Stimulated activated CD8-positive, alpha-beta memory T cell treated with anti-CD3 and anti-CD28 coated beads, Interleukin-15, amount 100 ng/mL, for 4 hours (primary cell): Measurements from ENCODE around the gene UTP20.

ENCODE experiments used
- DNase-seq, 2 donors: peaks; one replicate each; pipeline ENCODE4 v3.0.0-alpha.2; 2020; ENCODE audit warnings: low read depth in 2 of 2

The UTP20 gene

DNA sequence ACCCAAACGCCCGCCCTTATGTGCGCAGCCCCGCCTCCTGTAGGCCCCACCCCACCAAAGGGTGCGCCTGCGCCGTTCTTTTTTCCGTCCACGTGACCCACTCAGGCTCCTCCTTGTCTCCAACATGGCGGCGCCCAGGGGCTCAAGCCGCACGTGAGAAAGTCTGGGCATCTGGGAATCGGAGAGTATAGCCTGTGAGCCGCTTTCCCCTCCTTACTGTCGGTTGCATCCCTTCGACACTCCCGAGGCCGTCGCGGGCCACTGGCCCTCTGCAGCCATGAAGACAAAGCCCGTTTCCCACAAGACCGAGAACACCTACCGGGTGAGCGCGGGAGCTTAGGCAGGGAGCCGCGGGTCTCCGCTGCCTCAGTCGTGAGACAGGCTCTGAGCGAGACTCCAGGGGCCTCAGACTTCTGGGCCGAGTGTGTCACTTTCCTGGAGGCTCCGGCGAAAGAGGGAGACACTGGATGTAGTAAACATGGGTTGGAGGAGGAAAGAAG lies at the start of gene UTP20:
UTP20 (plus strand) TSS at position 100 of the 500 bp plus-strand sequence; CDS start at position 278, 178 bp downstream.
- DNase-seq: peak; percentile 85 to 91

DNA sequence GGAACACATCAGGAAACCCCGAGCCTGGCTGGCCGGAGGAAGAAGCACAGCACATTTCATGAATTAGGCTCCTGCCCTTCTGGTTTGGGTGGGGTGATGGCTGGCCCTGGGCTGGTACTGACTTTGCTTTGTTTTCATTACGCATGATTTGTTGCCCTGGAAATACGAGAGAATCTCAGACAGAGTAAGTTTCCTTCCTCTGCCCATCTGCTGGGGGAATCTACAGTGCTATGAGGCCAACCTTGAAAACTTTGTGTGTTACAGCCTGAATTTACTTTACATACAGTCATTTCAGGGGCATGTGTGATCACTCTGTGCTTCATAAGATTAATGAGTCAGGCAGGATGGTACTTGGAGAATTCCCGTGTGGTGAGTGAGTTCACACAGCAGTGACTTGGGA lies 49.4 kb upstream of the UTP20 start:
- DNase-seq: no peak

DNA sequence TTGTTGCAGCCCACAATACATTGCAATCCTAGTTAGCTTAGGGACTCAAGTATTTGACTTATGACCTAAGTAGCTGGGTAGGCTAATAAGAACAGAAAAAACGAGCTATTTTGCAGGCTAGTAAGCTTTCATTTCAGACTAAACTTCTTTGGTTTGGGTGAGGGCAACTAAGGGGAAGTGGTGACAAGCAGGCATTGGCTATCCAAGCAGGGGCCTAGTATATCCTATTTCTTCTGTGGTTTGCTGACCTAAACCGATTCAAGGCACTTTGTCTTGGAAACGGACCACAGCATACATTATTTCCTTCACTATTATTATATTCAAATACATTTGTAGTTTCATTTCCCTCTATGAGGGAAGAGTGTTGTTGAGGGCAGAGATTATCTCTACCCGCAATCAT lies 48.3 kb upstream of the UTP20 start:
- no peak for DNase-seq

DNA sequence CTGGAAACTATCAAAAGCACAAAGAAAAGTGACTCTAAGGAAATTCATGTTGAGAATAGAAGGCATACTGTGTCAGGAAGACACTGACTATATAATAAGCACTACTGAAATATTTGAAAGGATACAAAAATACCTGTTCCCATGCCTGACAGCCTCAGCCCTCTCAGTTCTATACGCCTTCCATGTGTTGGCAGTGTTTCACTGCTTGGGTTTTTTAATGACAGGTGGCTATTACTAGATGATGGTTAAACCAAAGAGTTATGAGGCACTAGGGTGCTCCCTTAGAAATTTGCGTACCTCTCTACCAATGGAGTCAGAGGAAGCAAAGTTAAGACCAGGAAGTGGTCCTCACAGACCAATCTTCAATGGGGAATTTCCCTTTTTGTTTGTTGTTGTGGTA lies 44.2 kb upstream of the UTP20 start:
- no peak for DNase-seq

DNA sequence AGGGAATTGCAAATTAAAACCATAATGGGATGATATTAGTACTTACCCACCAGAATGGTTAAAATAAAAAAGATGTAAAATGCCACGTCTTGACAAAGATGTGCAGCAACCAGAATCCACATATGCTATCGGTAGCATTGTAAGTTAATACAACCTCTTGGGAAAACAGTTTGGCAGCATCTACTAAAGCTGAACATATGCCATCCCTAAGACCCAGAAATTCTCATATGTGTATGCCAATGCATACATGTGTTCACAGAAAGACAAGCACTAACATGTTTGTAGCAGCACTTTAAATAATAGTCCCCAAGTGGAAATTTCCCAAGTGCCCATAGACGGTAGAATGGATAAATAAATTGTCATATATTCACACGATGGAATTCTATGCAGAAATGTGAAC lies 41.6 kb upstream of the UTP20 start:
- no peak for DNase-seq

DNA sequence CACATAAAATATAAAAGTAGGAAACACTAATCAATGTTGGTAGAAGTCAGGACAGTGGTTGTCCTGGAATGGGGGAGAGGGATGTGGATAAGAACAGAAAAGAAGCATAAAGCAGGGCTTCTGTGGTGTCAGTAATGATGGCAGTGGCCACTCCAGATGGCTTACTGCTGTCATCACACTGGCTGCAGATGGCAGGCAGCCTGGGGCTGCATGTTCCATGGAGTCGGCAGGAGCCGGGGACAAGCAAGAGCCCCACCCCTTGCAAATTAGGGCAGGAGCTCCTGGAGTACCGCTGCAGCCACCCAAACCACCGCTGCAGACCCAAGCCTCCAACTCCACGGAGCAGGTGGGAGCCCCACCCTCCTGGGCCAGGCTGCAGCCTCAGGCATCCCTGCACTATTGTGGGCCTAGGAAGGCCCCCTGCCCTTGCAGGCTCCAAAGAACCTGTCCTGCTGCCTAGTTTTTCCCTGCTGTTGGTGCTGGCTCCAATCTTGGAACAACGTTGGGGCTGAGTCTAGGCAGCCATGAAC lies 41.0 kb upstream of the UTP20 start:
- DNase-seq: no peak

DNA sequence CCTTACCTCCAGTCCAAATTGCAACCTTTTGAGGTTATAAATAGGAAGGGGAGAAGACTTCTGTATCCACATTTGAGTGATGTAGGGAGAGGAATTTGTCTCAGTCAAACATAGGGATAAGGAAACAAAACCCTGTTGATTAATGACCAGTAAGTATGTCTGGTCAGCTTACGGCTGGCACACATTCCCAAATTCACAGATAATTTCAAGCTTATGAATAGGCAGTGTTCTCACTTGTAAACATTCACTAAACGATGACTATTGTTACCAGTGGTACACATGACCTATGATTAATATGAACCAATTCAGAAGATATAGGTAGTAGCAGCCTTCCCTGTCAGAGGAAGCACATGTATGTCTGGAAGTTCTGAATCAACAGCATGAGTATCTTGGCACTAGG lies 36.8 kb upstream of the UTP20 start:
- no peak for DNase-seq

DNA sequence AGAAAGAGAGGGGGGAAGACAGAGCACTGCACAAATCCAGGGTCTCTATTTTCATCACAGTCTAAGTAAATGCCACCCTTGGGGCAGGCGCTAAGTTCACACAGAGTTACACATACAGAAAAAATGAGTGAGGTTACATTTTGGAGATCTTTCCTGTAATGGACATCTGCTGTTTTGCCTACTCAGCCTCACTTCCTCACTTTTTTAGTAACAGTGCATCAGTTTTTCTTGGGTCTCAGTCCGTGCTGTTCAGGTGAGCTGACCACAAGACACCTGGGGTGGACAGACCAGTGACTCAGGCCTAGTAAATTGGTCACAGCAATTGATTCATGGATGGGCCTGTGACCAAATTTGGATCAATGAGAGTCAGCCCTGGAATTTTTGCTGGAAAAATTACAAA lies 36.3 kb upstream of the UTP20 start:
- no peak for DNase-seq

DNA sequence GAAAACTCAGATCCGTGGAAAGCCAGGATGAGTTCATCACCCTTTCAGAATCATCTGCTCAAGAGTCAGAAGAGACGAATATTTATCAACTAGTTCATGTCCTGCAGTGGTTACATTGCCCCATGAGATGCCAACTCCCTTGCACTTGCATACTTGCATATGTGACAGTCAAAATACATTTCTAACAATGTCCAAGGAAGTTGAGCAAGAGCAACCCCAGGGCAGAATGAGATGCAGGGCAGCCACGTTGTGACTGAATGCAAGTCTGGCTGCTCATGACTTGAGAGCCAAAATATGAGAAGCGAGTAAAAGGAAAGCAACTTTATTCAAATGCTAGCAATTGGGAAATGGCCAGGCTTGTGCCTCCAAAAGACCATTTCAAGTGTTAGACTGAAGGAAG lies 23.6 kb upstream of the UTP20 start:
- no peak for DNase-seq

DNA sequence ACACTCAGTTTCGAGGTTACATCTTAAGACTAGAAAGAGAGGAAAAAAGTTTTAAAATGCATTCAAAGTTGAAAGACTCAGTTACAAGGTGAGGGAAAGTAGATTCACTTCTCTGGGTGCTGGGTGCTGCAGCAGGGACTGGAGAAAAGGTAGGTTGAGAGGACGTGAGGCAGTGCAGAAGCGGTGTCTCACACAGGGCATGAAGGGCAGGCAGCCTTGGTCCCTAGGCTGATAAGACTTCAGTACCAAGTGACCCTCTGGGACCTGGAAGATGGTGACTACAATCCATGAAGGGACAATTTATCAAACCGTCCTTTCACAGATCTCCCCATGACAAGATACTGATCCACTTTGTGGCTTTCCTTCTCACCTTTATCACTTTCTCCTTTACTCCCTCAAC lies 22.5 kb upstream of the UTP20 start:
- no peak for DNase-seq

DNA sequence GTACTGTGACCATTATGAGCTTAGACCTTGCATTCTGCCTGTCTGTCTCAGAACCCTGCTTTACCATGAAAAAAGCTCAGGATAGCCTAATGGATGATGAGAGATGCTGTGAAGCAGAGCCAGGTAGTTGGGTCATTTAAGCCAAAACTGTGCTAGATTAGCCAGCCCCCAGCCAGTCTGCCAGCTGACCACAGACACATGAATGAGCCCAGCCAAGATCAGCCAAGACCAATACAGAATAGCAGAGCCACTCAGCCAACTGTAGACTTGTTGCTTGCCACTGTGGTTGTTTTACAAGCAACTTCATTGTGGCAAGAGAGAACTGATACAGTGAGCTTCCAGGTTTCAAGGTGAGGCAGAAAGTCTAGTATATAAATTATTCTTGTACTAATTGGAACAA lies 12.8 kb upstream of the UTP20 start:
- no peak for DNase-seq

DNA sequence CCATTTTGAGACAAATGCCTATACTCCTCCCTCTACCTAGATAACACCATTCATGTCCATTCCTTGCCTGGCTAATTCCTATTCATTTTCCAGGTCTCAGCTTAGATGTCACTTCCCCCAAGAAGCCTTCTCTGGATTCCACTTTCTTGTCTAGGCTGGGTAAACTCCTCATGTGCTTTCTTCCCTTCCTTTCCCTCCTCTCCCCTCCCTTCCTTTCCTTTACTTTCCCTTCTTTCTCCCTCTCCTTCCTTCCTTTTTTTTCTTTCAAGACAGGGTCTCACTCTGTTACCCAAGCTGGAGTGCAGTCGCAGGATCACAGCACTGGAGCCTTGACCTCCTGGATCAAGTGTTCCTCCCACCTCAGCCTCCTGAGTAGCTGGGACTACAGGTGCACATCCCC lies 3.5 kb upstream of the UTP20 start:
- no peak for DNase-seq

DNA sequence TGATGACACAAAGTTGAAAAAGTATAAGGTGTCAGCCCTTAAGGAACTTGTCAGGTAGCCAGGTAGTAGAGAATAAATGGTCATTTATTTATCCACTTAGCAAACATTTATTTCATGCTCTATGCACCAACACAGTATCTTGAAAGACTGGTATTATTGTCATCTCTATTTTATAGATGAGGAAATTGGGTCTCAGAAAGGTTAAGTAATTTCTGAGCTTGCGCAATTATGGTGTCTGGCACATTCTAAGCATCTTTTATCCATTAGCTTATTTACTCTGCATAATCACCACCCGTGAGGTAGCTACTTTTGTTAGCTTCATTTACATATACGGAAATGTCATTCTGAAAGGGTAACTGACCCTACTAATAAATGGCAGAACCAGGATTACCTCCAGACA lies 2.5 kb upstream of the UTP20 start:
- no peak for DNase-seq

DNA sequence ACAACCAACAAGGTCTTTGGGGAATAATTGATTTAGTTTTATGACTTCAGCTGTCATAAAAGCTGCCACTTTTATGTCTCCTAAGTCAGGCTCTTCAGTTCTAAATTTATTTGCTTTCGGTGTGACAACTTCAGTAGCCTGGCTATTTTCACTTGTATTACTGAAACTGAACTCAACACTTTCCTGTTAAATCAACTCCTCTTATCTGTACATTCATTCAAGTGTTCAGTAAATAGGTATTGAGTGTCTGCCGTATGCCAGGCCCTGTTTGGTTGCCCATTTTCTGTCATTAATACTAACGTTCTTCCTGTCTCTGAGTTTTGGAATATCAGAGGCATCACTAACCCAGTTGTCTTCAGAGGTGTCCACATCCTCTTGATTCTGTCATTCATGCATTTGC lies 7.5 kb downstream of the UTP20 start:
- no peak for DNase-seq

DNA sequence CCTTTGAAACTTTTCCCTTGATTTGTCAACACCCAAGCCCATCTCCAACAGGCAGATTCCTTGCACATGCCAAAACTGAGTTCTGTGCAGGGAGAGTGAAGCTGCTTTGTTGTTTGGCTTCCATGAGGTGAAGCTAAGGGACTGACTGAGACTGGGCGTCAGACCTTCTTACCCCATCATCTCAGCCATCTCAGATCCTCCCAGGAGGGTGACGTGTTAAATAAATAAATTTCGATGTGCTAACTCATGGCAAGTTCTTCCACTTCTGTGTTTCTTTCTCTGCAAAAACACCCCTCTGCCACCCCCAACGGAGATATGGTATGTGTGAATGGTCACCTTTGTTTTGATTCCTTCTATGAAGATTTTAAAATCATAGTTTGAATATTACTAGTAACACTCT lies 17.8 kb downstream of the UTP20 start:
- no peak for DNase-seq

DNA sequence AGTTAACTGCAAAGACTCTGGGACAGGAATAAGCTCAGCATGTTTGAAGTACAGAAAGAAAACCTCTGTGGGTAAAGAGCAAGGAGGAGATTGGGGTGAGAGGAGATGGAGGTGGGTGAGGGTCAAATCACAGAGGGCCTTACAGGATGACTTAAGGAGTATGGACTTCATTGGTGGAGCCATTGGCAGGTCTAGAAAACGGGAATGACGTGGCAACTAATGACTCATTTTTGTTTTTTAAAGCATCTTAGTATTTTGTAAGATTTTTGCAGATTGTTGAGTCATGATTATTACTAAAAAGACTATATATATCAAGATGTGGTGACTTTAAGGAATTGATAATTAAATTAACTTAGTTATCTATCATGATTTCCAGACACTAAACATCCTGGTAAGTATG lies 18.5 kb downstream of the UTP20 start:
- DNase-seq: no peak

DNA sequence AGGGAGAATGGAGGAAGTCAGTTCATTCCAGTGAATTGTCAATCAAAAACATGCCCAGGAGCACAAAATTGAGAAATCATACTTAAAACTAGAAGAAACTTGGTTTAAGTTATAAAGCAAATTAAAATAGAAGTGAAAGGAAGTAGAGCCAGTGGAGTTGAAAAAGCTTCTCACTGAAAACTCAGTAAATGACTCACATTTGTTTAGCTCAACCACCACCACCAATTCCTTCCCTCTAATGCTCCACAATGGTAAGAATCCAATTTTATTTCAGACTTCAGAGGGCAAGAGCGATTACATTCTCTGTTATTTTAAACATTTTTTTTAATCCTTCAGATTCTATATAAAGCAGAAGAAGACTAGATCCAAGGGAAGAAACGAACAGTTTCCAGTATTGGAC lies 19.4 kb downstream of the UTP20 start:
- DNase-seq: no peak

DNA sequence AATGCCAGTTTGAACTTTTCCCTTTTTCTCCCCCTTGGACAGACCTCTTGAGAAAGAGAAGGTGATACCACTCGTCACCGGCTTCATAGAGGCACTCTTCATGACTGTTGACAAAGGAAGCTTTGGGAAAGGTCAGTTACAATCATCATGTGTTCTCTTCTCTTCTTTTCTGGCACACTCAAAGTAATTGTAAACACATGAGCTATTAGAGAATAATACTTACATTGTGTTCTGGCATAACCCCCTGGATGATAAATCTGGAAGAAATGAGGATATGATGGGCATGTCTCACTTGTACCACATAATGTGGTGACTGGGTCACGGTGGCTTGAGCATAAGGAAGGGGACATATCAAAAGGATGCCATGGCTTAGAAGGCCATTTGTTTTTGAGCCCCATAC lies 20.0 kb downstream of the UTP20 start:
- DNase-seq: no peak

DNA sequence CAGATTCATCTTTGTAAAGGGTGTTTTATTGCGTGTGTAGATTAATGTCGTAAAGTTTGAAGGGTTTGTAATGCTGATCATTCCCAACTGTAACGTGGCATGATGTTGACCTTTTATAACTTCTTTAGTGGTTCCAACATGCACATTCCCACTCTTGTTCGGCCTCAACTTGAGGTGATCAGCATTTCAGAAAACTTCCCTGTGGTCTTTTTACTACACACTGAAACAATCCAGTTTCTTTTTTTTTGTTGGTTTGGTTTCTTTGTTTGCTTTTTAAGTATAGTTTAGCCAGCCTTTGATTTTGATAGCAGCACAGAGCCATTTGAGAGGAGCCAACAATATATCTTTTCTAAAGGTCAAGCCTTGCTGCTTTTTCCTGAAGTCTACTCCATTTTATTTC lies 22.8 kb downstream of the UTP20 start:
- no peak for DNase-seq

DNA sequence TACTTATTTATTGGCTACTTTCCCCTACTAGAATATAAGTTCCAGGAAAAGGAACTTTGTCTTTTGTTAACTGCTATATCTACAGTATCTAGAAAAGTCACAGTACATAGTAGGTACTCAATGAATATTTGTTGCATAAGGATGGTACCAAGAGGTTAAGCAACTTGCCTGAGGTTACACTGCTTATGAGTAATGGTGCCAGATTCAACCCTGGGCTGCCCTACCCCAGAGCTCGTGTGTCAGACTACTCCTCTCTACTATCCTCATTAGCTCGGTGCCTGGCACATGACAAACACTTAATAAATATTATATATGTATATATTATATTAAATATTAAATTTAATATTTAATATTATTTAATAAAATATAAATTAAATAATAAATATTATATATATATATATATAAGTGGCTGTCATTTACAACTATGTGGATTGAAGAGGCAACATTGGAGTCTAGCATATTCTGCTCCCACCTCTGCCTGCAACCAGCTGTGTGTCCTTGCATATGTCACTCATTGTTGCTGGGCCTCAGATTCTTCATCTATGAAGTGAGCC lies 25.4 kb downstream of the UTP20 start:
- DNase-seq: no peak

DNA sequence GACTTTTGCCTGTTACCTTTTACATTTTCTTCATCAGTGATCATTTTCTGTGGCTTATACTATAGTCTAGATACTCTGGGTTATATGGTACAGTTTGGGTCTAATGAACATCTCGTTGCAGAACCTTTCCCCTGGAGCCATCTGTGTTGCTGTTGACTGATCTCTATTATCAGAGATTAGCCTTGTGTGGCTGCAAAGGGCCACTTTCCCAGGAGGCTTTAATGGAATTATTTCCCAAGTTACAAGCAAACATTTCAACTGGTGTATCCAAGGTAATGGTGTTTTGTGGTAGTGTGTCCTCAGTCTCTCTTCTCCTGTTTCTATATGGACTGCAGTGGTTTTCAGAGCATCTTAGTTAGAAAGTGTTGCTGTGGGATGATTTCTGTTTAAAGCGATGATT lies 25.9 kb downstream of the UTP20 start:
- DNase-seq: no peak

DNA sequence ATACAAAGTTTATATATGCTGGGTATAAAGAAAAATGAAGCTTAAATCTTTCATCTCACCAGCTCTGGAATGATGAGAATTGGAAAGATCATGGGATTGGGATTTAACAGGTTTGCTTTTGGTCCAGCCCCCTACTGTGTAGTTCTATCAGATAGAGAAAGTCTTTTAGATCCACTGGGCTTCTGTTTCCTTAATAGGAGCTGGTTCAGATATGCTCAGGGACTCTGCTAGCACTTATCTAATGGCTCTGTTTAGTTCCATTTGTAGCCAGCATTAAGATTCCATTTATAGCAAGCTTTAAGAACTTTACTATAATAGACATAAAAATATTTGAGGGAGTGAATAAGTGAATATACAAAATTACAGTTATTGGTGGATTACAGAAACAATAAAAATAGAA lies 42.6 kb downstream of the UTP20 start:
- no peak for DNase-seq

DNA sequence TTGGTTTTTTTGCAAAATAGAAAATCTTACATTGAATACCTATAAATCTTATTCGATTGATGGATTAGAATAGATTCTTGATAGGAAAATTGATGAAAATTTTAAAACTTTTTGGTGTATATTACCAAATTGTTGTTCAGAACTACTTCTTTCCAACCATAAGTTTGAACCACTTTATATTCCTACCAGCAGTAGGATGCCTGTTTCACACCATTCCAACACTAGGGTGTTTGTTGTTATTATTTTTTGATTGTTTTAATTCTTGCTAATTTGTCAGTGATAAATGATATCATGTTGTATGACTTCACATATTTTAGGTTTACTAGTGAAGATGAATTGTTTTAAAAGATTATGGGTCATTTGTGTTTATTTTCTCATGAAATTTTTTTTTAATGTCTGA lies 43.4 kb downstream of the UTP20 start:
- no peak for DNase-seq

DNA sequence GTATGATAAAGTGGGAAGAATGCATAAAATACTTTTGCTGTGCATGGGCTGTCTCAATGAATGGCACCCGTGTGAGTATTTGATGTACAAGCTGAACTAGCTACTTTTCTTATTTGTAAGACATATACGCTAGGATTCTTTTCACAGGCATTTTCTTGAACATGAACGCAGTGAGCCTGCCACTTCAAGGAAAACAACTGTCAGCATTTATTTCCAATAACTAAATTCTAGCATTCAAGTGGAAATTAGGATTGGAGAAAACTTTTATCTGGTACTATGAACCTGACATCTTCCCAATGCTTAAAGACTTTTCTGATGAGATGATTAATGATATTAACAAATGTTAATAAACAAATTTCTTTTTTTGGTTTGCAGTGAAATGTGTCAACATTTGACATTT lies 45.7 kb downstream of the UTP20 start:
- DNase-seq: no peak
